Esophagus muscularis mucosa (tissue), 4 donors: ENCODE results near the gene KISS1. TPM values are rescaled to one million over a fixed set of nuclear protein-coding genes. Genes with fewer than 3 reads are reported as not detected.

Experiments used
- DNase-seq: peaks from one replicate; pipeline ENCODE4 v3.0.0-alpha.2; 2017; ENCODE audit errors: extremely low spot score
- H3K27ac ChIP-seq, 4 donors: fragments of 200-600 bp; sonication (generic); replicated peaks in 1 of 4; 1 replicate in 3 of 4; 2 replicates in 1 of 4; pipeline ENCODE4 v1.5.1; 2016 to 2019; ENCODE audit warnings: mild to moderate bottlenecking in 1 of 4
- H3K27me3 ChIP-seq, 4 donors: fragments of 200-600 bp; sonication (generic); one replicate each; pipeline versions ENCODE4 v1.5.1 to v1.6.0; 2016 to 2019
- H3K36me3 ChIP-seq, 4 donors: fragments of 200-600 bp; sonication (generic); one replicate each; pipeline ENCODE4 v1.5.1; 2016 to 2019
- H3K4me1 ChIP-seq, 4 donors: fragments of 200-600 bp; sonication (generic); one replicate each; pipeline ENCODE4 v1.5.1; 2016 to 2019
- H3K4me3 ChIP-seq, 4 donors: fragments of 200-600 bp; sonication (generic); 1 replicate in 2 of 4; 2 replicates in 2 of 4; pipeline ENCODE4 v1.5.1; 2016 to 2019; ENCODE audit warnings: mild to moderate bottlenecking in 4 of 4, moderate library complexity in 1 of 4
- H3K9me3 ChIP-seq, 4 donors: fragments of 200-600 bp; sonication (generic); 1 replicate in 3 of 4; 2 replicates in 1 of 4; pipeline ENCODE4 v1.5.1; 2016 to 2019
- EP300 ChIP-seq: sonication (generic); formaldehyde crosslinking; IDR thresholded peaks from one replicate; pipeline ENCODE4 v1.6.1; 2017; ENCODE audit warnings: antibody characterized with exemption
- POLR2A ChIP-seq: fragments of 450-650 bp; IDR thresholded peaks from one replicate; pipeline ENCODE4 v1.6.1; 2017; ENCODE audit warnings: antibody characterized with exemption, moderate library complexity, mild to moderate bottlenecking, low read depth
- POLR2AphosphoS5 ChIP-seq, 2 donors: sonication (generic); formaldehyde crosslinking; IDR thresholded peaks; one replicate each; pipeline ENCODE4 v1.6.1; 2017; ENCODE audit warnings: antibody characterized with exemption in 2 of 2
- WGBS: methylation state at CpG from one replicate; pipeline ENCODE4 v1.1.5; 2018; 5-methylcytosine and 5-hydroxymethylcytosine counted together
- intact Hi-C: fragments of 100-400 bp; cut with DNase I; formaldehyde crosslinking; loops from one replicate; pipeline ENCODE4 v1.15.1; 2023
- total RNA-seq, 4 donors: library from RNA; depleted of rRNA; stranded (reverse); fragments of >200 nt; gene quantifications; one replicate each; pipeline versions ENCODE4 v1.1.0 to v1.2.1, GENCODE V29; 2016
- TF ChIP-seq, protein P1 (sequence below), 3 experiments: fragments of 200-600 bp in 2 of 3; fragments of 450-650 bp in 1 of 3; sonication (generic) in 2 of 3; IDR thresholded peaks; one replicate each; pipeline ENCODE4 v1.5.1; 2017 to 2019; ENCODE audit warnings: antibody characterized with exemption in 3 of 3, mild to moderate bottlenecking in 2 of 3, moderate library complexity in 1 of 3

Gene KISS1
- total RNA-seq, 4 donors from 2014 or later, result not detected

DNA sequence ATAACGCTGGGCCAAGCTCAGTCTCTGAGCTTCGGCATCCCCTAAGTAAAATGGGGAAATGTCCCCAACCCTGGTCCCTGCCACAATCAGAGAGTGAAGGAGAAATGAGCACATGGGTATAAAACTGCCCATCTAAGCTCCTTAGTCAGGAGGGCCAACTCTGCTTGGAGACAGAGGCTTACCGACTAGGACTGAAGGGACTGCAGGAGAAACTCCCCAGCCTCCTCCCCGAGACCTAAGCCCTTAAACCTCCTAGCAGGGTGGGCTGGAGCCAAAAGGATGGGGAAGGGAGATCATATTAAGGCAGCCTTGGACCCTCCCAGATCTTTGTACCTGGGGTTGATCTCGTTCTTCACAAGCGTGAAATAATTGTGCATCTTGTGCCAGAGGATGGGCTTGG is 50.0 kb downstream of the KISS1 start:
- 80% methylated on average over 6 of the region's 6 CpGs for WGBS
- TF ChIP-seq POLR2AphosphoS5 (IDR thresholded peaks at IDR 0.05) (no peak), POLR2A (no peak), EP300 (no peak)
- TF ChIP-seq, protein P1, sequence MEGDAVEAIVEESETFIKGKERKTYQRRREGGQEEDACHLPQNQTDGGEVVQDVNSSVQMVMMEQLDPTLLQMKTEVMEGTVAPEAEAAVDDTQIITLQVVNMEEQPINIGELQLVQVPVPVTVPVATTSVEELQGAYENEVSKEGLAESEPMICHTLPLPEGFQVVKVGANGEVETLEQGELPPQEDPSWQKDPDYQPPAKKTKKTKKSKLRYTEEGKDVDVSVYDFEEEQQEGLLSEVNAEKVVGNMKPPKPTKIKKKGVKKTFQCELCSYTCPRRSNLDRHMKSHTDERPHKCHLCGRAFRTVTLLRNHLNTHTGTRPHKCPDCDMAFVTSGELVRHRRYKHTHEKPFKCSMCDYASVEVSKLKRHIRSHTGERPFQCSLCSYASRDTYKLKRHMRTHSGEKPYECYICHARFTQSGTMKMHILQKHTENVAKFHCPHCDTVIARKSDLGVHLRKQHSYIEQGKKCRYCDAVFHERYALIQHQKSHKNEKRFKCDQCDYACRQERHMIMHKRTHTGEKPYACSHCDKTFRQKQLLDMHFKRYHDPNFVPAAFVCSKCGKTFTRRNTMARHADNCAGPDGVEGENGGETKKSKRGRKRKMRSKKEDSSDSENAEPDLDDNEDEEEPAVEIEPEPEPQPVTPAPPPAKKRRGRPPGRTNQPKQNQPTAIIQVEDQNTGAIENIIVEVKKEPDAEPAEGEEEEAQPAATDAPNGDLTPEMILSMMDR (IDR thresholded peaks at IDR 0.05), result no peak
- intact Hi-C loops, result no loop called here
- H3K27me3 ChIP-seq, result peaks cover 0 to 17% (median 3%) of the 10 kb centered on the region in 4 donors
- no peaks in the 10 kb centered on the region for H3K9me3 ChIP-seq
- H3K4me3 ChIP-seq, result no peak overlapping the region
- no peak for DNase-seq
- H3K36me3 ChIP-seq, result peaks cover 0 to 4% (median 0%) of the 10 kb centered on the region in 4 donors
- H3K4me1 ChIP-seq, result peaks cover 0 to 18% (median 14%) of the 10 kb centered on the region in 4 donors
- no peak overlapping the region for H3K27ac ChIP-seq

DNA sequence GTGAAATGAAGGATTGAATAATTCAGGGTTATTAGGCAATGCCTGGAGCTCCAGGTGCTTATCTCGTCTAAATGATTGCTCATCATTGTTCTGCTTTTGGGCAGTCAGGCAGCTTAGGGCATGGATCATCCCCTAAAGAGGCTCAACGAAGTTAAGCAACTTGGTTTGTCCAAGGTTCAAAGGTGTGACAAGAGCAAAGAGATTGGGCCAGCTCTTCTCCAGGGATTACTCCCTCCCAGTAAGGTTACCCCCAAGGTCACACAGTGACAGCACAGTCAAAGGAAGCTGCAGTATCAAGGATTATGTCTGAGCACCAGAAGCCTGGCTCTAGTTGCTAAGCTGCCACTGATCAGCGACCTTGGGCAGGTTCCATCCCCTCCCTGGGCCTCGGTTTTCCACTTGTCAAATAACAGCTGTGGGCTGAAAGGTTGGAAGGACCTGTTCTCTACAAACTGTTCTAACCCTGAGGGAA is 51.2 kb downstream of the KISS1 start:
- peaks cover 0 to 5% (median 2%) of the 10 kb centered on the region in 4 donors for H3K4me1 ChIP-seq
- no peaks in the 10 kb centered on the region for H3K9me3 ChIP-seq
- H3K4me3 ChIP-seq, result no peak overlapping the region
- TF ChIP-seq POLR2A (no peak), EP300 (no peak), POLR2AphosphoS5 (IDR thresholded peaks at IDR 0.05) (no peak)
- TF ChIP-seq, protein P1 (IDR thresholded peaks at IDR 0.05), result no peak
- peaks cover 0 to 4% (median 0%) of the 10 kb centered on the region in 4 donors for H3K36me3 ChIP-seq
- peaks cover 0 to 9% (median 0%) of the 10 kb centered on the region in 4 donors for H3K27me3 ChIP-seq
- no peak overlapping the region for H3K27ac ChIP-seq
- DNase-seq, result no peak
- WGBS, result 85% methylated on average over 4 of the region's 4 CpGs
- intact Hi-C loops, result no loop called here

DNA sequence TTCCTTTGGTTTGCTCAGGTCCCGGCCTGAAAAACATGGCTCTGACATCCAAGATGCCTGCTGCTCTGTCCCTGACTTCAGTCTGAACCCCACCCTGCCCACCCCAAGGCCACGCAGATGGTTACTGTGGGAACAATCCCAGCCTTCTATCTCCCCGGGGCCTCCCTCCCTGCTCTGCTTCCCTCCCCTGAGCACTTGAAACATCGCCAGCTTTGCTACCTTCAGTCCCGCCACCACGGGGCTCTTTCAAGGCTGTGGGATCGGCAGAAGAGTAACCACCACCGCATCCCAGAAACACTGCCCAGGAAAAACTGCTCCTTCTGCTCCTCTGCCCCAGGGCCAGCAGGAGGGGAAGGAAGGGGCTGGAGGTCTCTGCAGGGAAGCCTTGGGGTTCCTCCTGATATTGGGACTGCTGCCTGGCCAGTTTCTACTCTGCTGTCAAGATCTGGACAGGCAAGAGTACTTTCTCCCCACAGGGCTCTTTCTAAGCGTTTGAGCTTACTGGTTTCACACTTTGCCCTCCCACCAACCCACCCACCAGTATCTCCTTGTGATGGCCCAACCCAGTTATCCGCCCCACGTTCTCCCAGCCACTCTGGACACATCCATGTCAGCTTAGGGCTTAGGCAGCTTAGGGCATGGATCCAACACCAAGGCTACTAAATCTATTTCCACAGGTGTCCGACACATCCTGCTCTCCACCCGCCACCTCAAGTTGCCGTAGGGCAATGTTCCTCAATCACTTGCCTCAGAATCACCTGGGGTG is 52.8 kb downstream of the KISS1 start:
- intact Hi-C loops, result no loop called here
- Histone ChIP-seq H3K4me1 (no peaks in the 10 kb centered on the region), H3K27me3 (peaks cover 0 to 9% (median 0%) of the 10 kb centered on the region in 4 donors), H3K27ac (no peak overlapping the region), H3K9me3 (no peaks in the 10 kb centered on the region), H3K4me3 (no peak overlapping the region), H3K36me3 (peaks cover 0 to 10% (median 3%) of the 10 kb centered on the region in 4 donors)
- TF ChIP-seq POLR2A, result no peak
- no peak for TF ChIP-seq POLR2AphosphoS5 (IDR thresholded peaks at IDR 0.05)
- TF ChIP-seq, protein P1 (IDR thresholded peaks at IDR 0.05), result no peak
- TF ChIP-seq EP300, result no peak
- no peak for DNase-seq
- 83% methylated on average over 13 of the region's 14 CpGs for WGBS

DNA sequence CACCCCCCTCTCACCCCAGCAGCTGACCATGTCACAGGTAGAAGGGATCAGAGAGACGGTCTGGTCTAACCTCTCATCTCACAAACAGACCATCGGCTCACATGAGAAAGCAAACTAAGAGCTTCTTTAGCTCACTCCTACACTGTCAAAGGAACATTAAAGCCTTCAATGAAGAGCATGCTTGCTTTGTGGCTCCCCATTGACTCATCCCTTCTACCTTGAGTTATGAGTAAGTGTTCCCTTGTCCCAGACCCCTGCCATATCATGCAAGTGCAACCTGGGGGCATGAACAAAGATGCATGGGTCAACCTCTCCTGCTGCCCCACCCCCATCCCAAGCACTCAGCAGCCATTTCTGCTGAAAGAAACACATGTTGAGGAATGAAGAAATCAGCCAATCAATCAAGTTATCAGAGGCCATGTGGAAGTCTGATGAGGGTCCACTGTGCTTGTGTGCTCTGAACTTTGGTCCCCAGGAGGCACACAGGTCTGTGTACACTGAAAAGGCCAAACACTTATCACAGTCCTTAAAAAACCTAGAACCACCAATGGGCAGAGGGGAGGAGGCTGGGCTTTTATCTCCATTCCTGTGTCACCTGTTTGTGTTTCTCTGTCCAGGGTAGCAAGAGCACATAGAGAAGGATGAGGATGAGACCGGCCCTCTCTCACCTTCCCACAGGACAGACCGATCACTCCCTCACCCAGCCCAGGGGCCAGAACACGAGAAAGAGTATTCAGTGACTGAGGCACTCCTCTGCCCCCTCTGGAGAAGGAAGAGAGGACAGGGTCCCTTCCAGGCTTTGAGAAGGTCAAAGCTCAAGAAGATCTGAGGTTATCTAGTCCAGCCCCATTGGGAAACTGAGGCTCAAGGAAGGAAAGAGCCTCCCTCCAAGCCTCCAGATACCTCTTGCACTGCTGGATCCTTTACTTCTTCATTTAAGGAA is 54.0 kb downstream of the KISS1 start:
- H3K27me3 ChIP-seq, result peaks cover 0 to 9% (median 0%) of the 10 kb centered on the region in 4 donors
- H3K9me3 ChIP-seq, result no peaks in the 10 kb centered on the region
- DNase-seq, result no peak
- H3K27ac ChIP-seq, result no peak overlapping the region
- no peaks in the 10 kb centered on the region for H3K4me1 ChIP-seq
- peaks cover 0 to 14% (median 7%) of the 10 kb centered on the region in 4 donors for H3K36me3 ChIP-seq
- TF ChIP-seq EP300, result no peak
- TF ChIP-seq POLR2AphosphoS5 (IDR thresholded peaks at IDR 0.05), result no peak
- no peak for TF ChIP-seq POLR2A
- TF ChIP-seq, protein P1 (IDR thresholded peaks at IDR 0.05), result no peak
- WGBS, result 93% methylated on average over 5 of the region's 5 CpGs
- H3K4me3 ChIP-seq, result no peak overlapping the region
- intact Hi-C loops, result no loop called here
